Kidney (tissue), 14 donors: Measurements from ENCODE around the gene KDM6B. TPM values are rescaled to one million over a fixed set of nuclear protein-coding genes. Genes with fewer than 3 reads are reported as not detected.
A peak's percentile ranks its signal among the peaks of the same experiment; 100 is the strongest.

Source experiments
- DNase-seq, 5 donors: peaks; one replicate each; pipeline ENCODE4 v3.0.0-alpha.2; 2013 to 2020
- FAIRE-seq: peaks from 2 replicates; lab custom pipeline; 2012; peaks lifted over from hg19 to GRCh38; lab: Jason Lieb, UNC
- H3K27ac ChIP-seq, 2 donors: one replicate each; pipeline ENCODE4 v1.7.0; 2013; ENCODE audit warnings: low read depth in 2 of 2, low read length in 2 of 2, inconsistent platforms in 1 of 2
- H3K27me3 ChIP-seq: one replicate; pipeline ENCODE4 v1.7.1; 2013; ENCODE audit warnings: low read length, inconsistent platforms; ENCODE audit not compliant: control insufficient read depth, insufficient read depth
- H3K36me3 ChIP-seq, 3 donors: one replicate each; pipeline versions ENCODE4 v1.7.0 to v1.7.1; 2013; ENCODE audit warnings: low read length in 3 of 3, control low read depth in 1 of 3, inconsistent platforms in 1 of 3; ENCODE audit not compliant: insufficient read depth in 3 of 3, control insufficient read depth in 2 of 3
- H3K4me1 ChIP-seq, 3 donors: one replicate each; pipeline versions ENCODE4 v1.7.0 to v1.7.1; 2013; ENCODE audit warnings: low read length in 3 of 3, inconsistent platforms in 1 of 3, low read depth in 1 of 3; ENCODE audit not compliant: control insufficient read depth in 2 of 3, insufficient read depth in 2 of 3
- H3K4me3 ChIP-seq, 3 donors: one replicate each; pipeline versions ENCODE4 v1.7.0 to v1.8.1; 2013; ENCODE audit warnings: low read length in 3 of 3, control low read depth in 1 of 3, inconsistent platforms in 1 of 3
- H3K9ac ChIP-seq, 3 donors: one replicate each; pipeline versions ENCODE4 v1.7.0 to v1.7.1; 2013; ENCODE audit warnings: low read length in 3 of 3, control low read depth in 1 of 3, inconsistent platforms in 1 of 3
- H3K9me3 ChIP-seq, 3 donors: one replicate each; pipeline versions ENCODE4 v1.7.0 to v1.7.1; 2013; ENCODE audit warnings: low read length in 3 of 3, control low read depth in 1 of 3, inconsistent platforms in 1 of 3; ENCODE audit not compliant: control insufficient read depth in 2 of 3, insufficient read depth in 1 of 3
- intact Hi-C: fragments of 100-400 bp; cut with DNase I; formaldehyde crosslinking; loops from one replicate; pipeline ENCODE4 v1.11.1; 2022
- polyA plus RNA-seq: library from polyadenylated mRNA; stranded (reverse); fragments of 350-450 nt; fragmentation: Illumina TruSeq; extraction: RNeasy Lipid Tissue Mini Kit (QIAGEN cat#74804); gene quantifications from one replicate; pipeline ENCODE4 v1.2.3, GENCODE V29; 2014; ENCODE audit warnings: low read depth, low replicate concordance; ENCODE audit not compliant: insufficient read depth
- total RNA-seq: library from RNA; stranded (reverse); fragmentation: NEBNext Ultra II Directional; extraction: Animal tissue kit (Norgen Biotek cat#: 25700); gene quantifications from one replicate; pipeline ENCODE4 v1.2.1, GENCODE V29; 2021
- TF ChIP-seq, protein P1 (sequence below): IDR thresholded peaks from 3 replicates; pipeline ENCODE4 v1.5.1; 2012; ENCODE audit warnings: mild to moderate bottlenecking, moderate library complexity, borderline replicate concordance; ENCODE audit not compliant: insufficient read depth; ENCODE audit errors: extremely low read depth
- donor health status: control.
- donor health status: control.
- donor health status: control.
- donor health status: control.
- donor health status: control.
- donor health status: DM: yes; HTN: yes; CAD: no.
- donor health status: Normal renal cell carcinoma (clear cell type).

The KDM6B gene
- total and polyA plus RNA-seq, 2 donors from 2014 or later, result 3.9 to 32.3 TPM

DNA sequence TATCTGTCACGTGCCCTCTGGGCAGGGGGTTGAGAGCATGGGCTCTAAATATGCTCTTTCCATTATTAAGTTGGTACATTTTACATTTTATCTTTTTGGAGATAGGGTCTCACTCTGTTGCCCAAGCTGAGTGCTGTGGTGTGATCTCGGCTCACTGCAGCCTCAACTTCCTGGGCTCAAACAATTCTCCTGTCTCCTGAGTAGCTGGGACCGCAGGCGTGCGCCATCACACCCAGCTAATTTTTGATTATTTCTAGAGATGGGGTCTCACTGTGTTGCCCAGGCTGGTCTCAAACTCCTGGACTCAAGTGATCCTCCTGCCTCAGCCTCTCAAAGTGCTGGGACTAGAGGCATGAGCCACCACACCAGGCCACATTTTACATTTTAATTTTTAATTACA lies 43.9 kb upstream of the KDM6B start:
- intact Hi-C loops, result no loop called here
- no peak for FAIRE-seq

DNA sequence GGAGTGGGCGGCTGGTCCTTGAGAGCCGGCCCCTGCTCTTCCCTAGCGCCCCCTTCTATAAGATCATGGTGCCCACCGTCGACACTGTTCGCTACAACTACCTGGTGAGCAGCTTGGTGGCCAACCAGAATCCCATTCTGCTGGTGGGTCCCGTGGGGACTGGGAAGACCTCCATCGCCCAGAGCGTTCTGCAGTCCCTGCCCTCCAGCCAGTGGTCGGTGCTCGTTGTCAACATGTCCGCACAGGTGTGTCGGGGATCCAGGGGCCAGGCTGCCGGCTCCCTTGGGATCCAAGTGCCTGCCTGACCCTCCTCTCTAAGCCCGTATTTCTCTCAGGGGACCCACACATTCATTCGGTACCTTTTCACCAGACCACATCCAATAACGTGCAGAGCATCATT lies 41.4 kb upstream of the KDM6B start:
- Histone ChIP-seq H3K27ac (no peak overlapping the region), H3K4me3 (no peak overlapping the region), H3K27me3 (no peaks in the 10 kb centered on the region), H3K9me3 (no peaks in the 10 kb centered on the region), H3K9ac (no peak overlapping the region), H3K4me1 (no peaks in the 10 kb centered on the region), H3K36me3 (no peaks in the 10 kb centered on the region)
- TF ChIP-seq, protein P1, sequence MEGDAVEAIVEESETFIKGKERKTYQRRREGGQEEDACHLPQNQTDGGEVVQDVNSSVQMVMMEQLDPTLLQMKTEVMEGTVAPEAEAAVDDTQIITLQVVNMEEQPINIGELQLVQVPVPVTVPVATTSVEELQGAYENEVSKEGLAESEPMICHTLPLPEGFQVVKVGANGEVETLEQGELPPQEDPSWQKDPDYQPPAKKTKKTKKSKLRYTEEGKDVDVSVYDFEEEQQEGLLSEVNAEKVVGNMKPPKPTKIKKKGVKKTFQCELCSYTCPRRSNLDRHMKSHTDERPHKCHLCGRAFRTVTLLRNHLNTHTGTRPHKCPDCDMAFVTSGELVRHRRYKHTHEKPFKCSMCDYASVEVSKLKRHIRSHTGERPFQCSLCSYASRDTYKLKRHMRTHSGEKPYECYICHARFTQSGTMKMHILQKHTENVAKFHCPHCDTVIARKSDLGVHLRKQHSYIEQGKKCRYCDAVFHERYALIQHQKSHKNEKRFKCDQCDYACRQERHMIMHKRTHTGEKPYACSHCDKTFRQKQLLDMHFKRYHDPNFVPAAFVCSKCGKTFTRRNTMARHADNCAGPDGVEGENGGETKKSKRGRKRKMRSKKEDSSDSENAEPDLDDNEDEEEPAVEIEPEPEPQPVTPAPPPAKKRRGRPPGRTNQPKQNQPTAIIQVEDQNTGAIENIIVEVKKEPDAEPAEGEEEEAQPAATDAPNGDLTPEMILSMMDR, result no peak
- FAIRE-seq (no peak), DNase-seq (no peak)
- intact Hi-C loops, result no loop called here

More for the DNA sequence above, 43.9 kb upstream of the KDM6B start:
- Histone ChIP-seq H3K9ac (no peak overlapping the region), H3K9me3 (no peaks in the 10 kb centered on the region), H3K4me3 (no peak overlapping the region), H3K27ac (no peak overlapping the region), H3K36me3 (no peaks in the 10 kb centered on the region), H3K27me3 (no peaks in the 10 kb centered on the region), H3K4me1 (no peaks in the 10 kb centered on the region)
- TF ChIP-seq, protein P1, result no peak
- DNase-seq, result no peak

DNA sequence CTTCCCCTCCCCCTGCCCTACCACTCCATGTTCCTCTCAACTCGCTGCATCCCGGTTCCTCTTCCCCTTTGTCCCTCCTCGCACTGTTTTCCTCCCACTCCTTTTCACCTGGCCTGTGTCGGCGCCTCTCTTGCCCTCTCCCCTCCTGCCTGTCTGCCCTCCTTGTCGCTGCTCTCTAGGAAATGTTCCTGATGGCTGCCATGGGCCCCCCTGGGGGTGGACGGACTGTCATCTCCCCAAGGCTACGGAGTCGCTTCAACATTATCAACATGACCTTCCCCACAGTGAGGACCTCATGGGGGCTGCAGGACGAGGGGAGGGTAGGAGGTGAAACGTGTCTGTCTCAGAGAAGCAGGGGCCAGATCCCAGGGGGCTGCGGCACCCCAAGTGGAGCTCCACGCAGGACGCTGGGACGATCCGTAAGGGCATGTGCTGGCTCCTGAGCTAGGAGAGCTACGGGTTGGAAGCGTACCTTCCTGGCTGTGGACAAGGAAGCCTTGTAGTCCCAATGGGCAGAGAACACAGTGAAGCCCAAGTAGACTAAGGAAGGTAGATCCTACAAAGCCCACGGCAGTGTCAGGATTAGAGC lies 39.8 kb upstream of the KDM6B start:
- FAIRE-seq (no peak), DNase-seq (peak in 1 of 5 donors; percentile 11)
- H3K9me3 ChIP-seq, result no peaks in the 10 kb centered on the region
- no peak overlapping the region for H3K4me3 ChIP-seq
- H3K27me3 ChIP-seq, result no peaks in the 10 kb centered on the region
- no peaks in the 10 kb centered on the region for H3K36me3 ChIP-seq
- no peak overlapping the region for H3K27ac ChIP-seq
- H3K9ac ChIP-seq, result no peak overlapping the region
- TF ChIP-seq, protein P1, result no peak
- H3K4me1 ChIP-seq, result no peaks in the 10 kb centered on the region
- intact Hi-C loops, result no loop called here

DNA sequence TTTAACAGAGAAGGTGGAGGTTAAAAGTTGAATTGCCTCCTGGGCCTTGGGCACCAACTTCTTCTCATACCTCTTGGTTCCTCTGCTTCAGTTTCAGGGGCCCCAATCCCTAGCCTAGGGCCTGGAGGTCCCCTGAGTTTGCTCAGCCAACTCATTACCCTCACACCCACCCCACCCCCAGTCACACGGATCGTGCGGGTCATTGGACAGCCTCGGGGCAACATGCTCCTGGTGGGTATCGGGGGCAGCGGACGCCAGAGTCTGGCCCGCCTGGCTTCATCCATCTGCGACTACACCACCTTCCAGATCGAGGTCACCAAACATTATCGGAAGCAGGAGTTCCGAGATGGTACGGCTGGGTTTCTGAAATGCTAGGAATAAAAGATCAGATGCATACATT lies 36.0 kb upstream of the KDM6B start:
- H3K27me3 ChIP-seq, result no peaks in the 10 kb centered on the region
- no peak for FAIRE-seq
- intact Hi-C loops, result no loop called here
- peak in 1 of 5 donors; percentile 58 for DNase-seq
- H3K4me1 ChIP-seq, result no peaks in the 10 kb centered on the region
- no peaks in the 10 kb centered on the region for H3K36me3 ChIP-seq
- H3K27ac ChIP-seq, result no peak overlapping the region
- H3K9me3 ChIP-seq, result no peaks in the 10 kb centered on the region
- TF ChIP-seq, protein P1, result no peak
- no peak overlapping the region for H3K9ac ChIP-seq
- no peak overlapping the region for H3K4me3 ChIP-seq
